ENCODE results near the gene CYP11A1.

CYP11A1 gene

GRCh38 chr15:74301583-74302361 lies 65.7 kb downstream of the CYP11A1 start:
- DNase-seq (ENCODE audit: low read depth in 2 of 2): no peak

- DNase-seq (ENCODE audit: low read depth in 2 of 2): no peak
Observed at GRCh38 chr15:74300057-74300795, 67.2 kb downstream of the CYP11A1 start.

GRCh38 chr15:74297887-74298286 lies 69.6 kb downstream of the CYP11A1 start:
- DNase-seq (ENCODE audit: low read depth in 2 of 2): no peak

GRCh38 chr15:74295800-74296199 lies 71.6 kb downstream of the CYP11A1 start:
- DNase-seq (ENCODE audit: low read depth in 2 of 2): no peak

- DNase-seq (ENCODE audit: low read depth in 2 of 2): no peak
Observed at GRCh38 chr15:74294010-74294409, 73.4 kb downstream of the CYP11A1 start.

GRCh38 chr15:74293021-74293810 lies 74.2 kb downstream of the CYP11A1 start:
- DNase-seq (ENCODE audit: low read depth in 2 of 2): no peak

- peak in 1 of 2 donors; percentile 35 for DNase-seq (ENCODE audit: low read depth in 2 of 2)
Observed at GRCh38 chr15:74291101-74292071, 76.1 kb downstream of the CYP11A1 start.

- DNase-seq (ENCODE audit: low read depth in 2 of 2): no peak
Observed at GRCh38 chr15:74290645-74291044, 76.8 kb downstream of the CYP11A1 start.

GRCh38 chr15:74289671-74290070 lies 77.8 kb downstream of the CYP11A1 start:
- no peak for DNase-seq (ENCODE audit: low read depth in 2 of 2)
